H9 (cell line): Measurements from ENCODE around the gene TMEM129. TPM values are rescaled to one million over a fixed set of nuclear protein-coding genes. Genes with fewer than 3 reads are reported as not detected.

Experiments
- DNase-seq: peaks from one replicate; pipeline ENCODE4 v3.0.0-alpha.2; 2017
- H2AFZ ChIP-seq: one replicate; pipeline ENCODE4 v1.6.1; 2013; ENCODE audit warnings: mild to moderate bottlenecking, low read length, control low read depth, moderate library complexity
- H2AK5ac ChIP-seq: 2 replicates; pipeline ENCODE4 v1.6.1; 2013; ENCODE audit warnings: low read length, control low read depth, mixed read lengths; ENCODE audit not compliant: insufficient read length
- H2BK120ac ChIP-seq: one replicate; pipeline ENCODE4 v1.6.1; 2013; ENCODE audit warnings: low read depth, mild to moderate bottlenecking, low read length, control low read depth, inconsistent platforms; ENCODE audit not compliant: poor library complexity, severe bottlenecking
- H2BK12ac ChIP-seq: 2 replicates; pipeline ENCODE4 v1.6.1; 2013; ENCODE audit warnings: low read length, control low read depth, mixed read lengths, low read depth; ENCODE audit not compliant: insufficient read length
- H2BK15ac ChIP-seq: 2 replicates; pipeline ENCODE4 v1.6.1; 2013; ENCODE audit warnings: low read depth, low read length, control low read depth
- H2BK20ac ChIP-seq: one replicate; pipeline ENCODE4 v1.6.1; 2013; ENCODE audit warnings: low read depth, mild to moderate bottlenecking, low read length, control low read depth, inconsistent platforms; ENCODE audit not compliant: poor library complexity, severe bottlenecking
- H2BK5ac ChIP-seq: 2 replicates; pipeline ENCODE4 v1.6.1; 2013; ENCODE audit warnings: low read length, control low read depth, mixed read lengths; ENCODE audit not compliant: insufficient read length
- H3K14ac ChIP-seq: 2 replicates; pipeline ENCODE4 v1.6.1; 2013; ENCODE audit warnings: low read length, control low read depth; ENCODE audit not compliant: insufficient read depth
- H3K18ac ChIP-seq: 2 replicates; pipeline ENCODE4 v1.6.1; 2013; ENCODE audit warnings: low read depth, mild to moderate bottlenecking, mixed read lengths, low read length, control low read depth; ENCODE audit not compliant: insufficient read length
- H3K23ac ChIP-seq: 2 replicates; pipeline ENCODE4 v1.6.1; 2013; ENCODE audit warnings: low read length, control low read depth, mixed read lengths, low read depth; ENCODE audit not compliant: insufficient read length
- H3K23me2 ChIP-seq: 2 replicates; pipeline ENCODE4 v1.6.1; 2013; ENCODE audit warnings: low read depth, mild to moderate bottlenecking, mixed read lengths, low read length, control low read depth; ENCODE audit not compliant: insufficient read length, poor library complexity, severe bottlenecking
- H3K27ac ChIP-seq: 2 replicates; pipeline ENCODE4 v1.5.1; 2013; ENCODE audit warnings: low read length, control low read depth, mixed read lengths, low read depth; ENCODE audit not compliant: insufficient read length
- H3K27me3 ChIP-seq: 2 replicates; pipeline ENCODE4 v1.6.1; 2013; ENCODE audit warnings: low read length, control low read depth, inconsistent platforms; ENCODE audit not compliant: insufficient read depth
- H3K4ac ChIP-seq: 2 replicates; pipeline ENCODE4 v1.6.1; 2013; ENCODE audit warnings: low read depth, mild to moderate bottlenecking, control low read depth, inconsistent platforms, low read length, moderate library complexity
- H3K4me1 ChIP-seq: 2 replicates; pipeline ENCODE4 v1.6.1; 2013; ENCODE audit warnings: low read length, control low read depth, inconsistent platforms; ENCODE audit not compliant: insufficient read depth
- H3K4me2 ChIP-seq: 2 replicates; pipeline ENCODE4 v1.6.1; 2013; ENCODE audit warnings: low read length, control low read depth, mixed read lengths; ENCODE audit not compliant: insufficient read length, insufficient read depth
- H3K56ac ChIP-seq: 2 replicates; pipeline ENCODE4 v1.6.1; 2013; ENCODE audit warnings: low read depth, mild to moderate bottlenecking, mixed read lengths, low read length, control low read depth; ENCODE audit not compliant: insufficient read length
- H3K79me1 ChIP-seq: 2 replicates; pipeline ENCODE4 v1.6.1; 2013; ENCODE audit warnings: low read depth, mild to moderate bottlenecking, moderate library complexity, low read length, control low read depth, inconsistent platforms; ENCODE audit not compliant: insufficient read depth, poor library complexity, severe bottlenecking
- H3K79me2 ChIP-seq: 2 replicates; pipeline ENCODE4 v1.6.1; 2013; ENCODE audit warnings: low read length, control low read depth, inconsistent platforms; ENCODE audit not compliant: insufficient read depth
- H3K9ac ChIP-seq: 2 replicates; pipeline ENCODE4 v1.6.1; 2013; ENCODE audit warnings: low read length, control low read depth, mixed read lengths; ENCODE audit not compliant: insufficient read length; ENCODE audit errors: extremely low read depth
- H3K9me3 ChIP-seq: one replicate; pipeline ENCODE4 v1.6.1; 2013; ENCODE audit warnings: low read depth, low read length, inconsistent platforms; ENCODE audit not compliant: control insufficient read depth
- H3T11ph ChIP-seq: one replicate; pipeline ENCODE4 v1.6.1; 2013; ENCODE audit warnings: mild to moderate bottlenecking, low read length, control low read depth, inconsistent platforms
- H4K20me1 ChIP-seq: one replicate; pipeline ENCODE4 v1.6.1; 2013; ENCODE audit not compliant: control insufficient read depth, insufficient read length, insufficient read depth
- H4K5ac ChIP-seq: 2 replicates; pipeline ENCODE4 v1.6.1; 2013; ENCODE audit warnings: low read depth, mild to moderate bottlenecking, mixed read lengths, low read length, control low read depth; ENCODE audit not compliant: insufficient read length
- H4K8ac ChIP-seq: replicated peaks from 2 replicates; pipeline ENCODE4 v1.6.1; 2013; ENCODE audit warnings: low read length, control low read depth, mixed read lengths, low read depth; ENCODE audit not compliant: insufficient read length
- H4K91ac ChIP-seq: 2 replicates; pipeline ENCODE4 v1.6.1; 2013; ENCODE audit warnings: low read depth, mild to moderate bottlenecking, moderate library complexity, mixed read lengths, low read length, control low read depth; ENCODE audit not compliant: insufficient read length
- H3K27ac Mint-ChIP-seq, 3 experiments: 2 replicates in 2 of 3; 3 replicates in 1 of 3; pipeline ENCODE4 v1.8.0; 2020 to 2021; ENCODE audit warnings: mixed read lengths in 3 of 3, mild to moderate bottlenecking in 1 of 3, moderate library complexity in 1 of 3
- H3K27me3 Mint-ChIP-seq: 2 replicates; pipeline ENCODE4 v1.8.0; 2021; ENCODE audit warnings: low read depth, mild to moderate bottlenecking, moderate library complexity, mixed read lengths
- H3K36me3 Mint-ChIP-seq, 3 experiments: 2 replicates in 2 of 3; 3 replicates in 1 of 3; pipeline ENCODE4 v1.8.0; 2020 to 2021; ENCODE audit warnings: low read depth in 3 of 3, mixed read lengths in 3 of 3; ENCODE audit not compliant: insufficient read depth in 1 of 3
- H3K4me1 Mint-ChIP-seq, 2 experiments: 2 replicates each; pipeline ENCODE4 v1.8.0; 2020; ENCODE audit warnings: mixed read lengths in 2 of 2
- H3K4me3 Mint-ChIP-seq, 2 experiments: 2 replicates in 1 of 2; 3 replicates in 1 of 2; pipeline ENCODE4 v1.8.0; 2020 to 2021; ENCODE audit warnings: mild to moderate bottlenecking in 2 of 2, mixed read lengths in 2 of 2, moderate library complexity in 1 of 2
- H3K9me3 Mint-ChIP-seq, 2 experiments: 2 replicates in 1 of 2; 3 replicates in 1 of 2; pipeline ENCODE4 v1.8.0; 2020; ENCODE audit warnings: mild to moderate bottlenecking in 2 of 2, mixed read lengths in 2 of 2, moderate library complexity in 1 of 2
- CTCF ChIP-seq: fragments of 200-600 bp; sonication (generic); conservative IDR thresholded peaks from 3 replicates; pipeline ENCODE4 v1.8.0; 2021; ENCODE audit warnings: antibody characterized with exemption, mild to moderate bottlenecking
- WGBS: extraction: QIAGEN DNeasy Blood & Tissue Kit; methylation state at CpG from one replicate; pipeline ENCODE4 v1.1.7; 2013; ENCODE audit warnings: missing lambda C conversion rate, low lambda C conversion rate, mixed read lengths; ENCODE audit not compliant: insufficient read length; ENCODE audit errors: extremely low coverage; 5-methylcytosine and 5-hydroxymethylcytosine counted together
- total RNA-seq: library from RNA; stranded (reverse); gene quantifications from 2 replicates; pipeline ENCODE4 v1.2.1, GENCODE V29; 2021

The TMEM129 gene
- total RNA-seq, 1 experiment from 2014 or later = 27.3 TPM

GRCh38 chr4:1765409-1766072 is 44.4 kb upstream of the TMEM129 start:
- H3K79me2 ChIP-seq = no peaks in the 10 kb centered on the region
- no peak overlapping the region for H2BK12ac ChIP-seq
- no peak overlapping the region for H2AFZ ChIP-seq
- no peak overlapping the region for H3K9ac ChIP-seq
- no peak for DNase-seq
- no peaks in the 10 kb centered on the region for H3K27me3 ChIP-seq
- no peak overlapping the region for H3T11ph ChIP-seq
- no peaks in the 10 kb centered on the region for H3K79me1 ChIP-seq
- no peak overlapping the region for H3K14ac ChIP-seq
- no peak overlapping the region for H2BK15ac ChIP-seq
- H4K8ac ChIP-seq = no peak overlapping the region
- no peak overlapping the region for H2BK20ac ChIP-seq
- no peak overlapping the region for H2AK5ac ChIP-seq
- H4K5ac ChIP-seq = no peak overlapping the region
- H3K4ac ChIP-seq = no peak overlapping the region
- WGBS = no CpG with 5 or more reads among the region's 10 CpGs
- H4K20me1 ChIP-seq = no peaks in the 10 kb centered on the region
- H2BK5ac ChIP-seq = no peak overlapping the region
- Mint-ChIP-seq H3K9me3 (no peaks in the 10 kb centered on the region), H3K27ac (no peak overlapping the region; a peak in 2 of 7 replicates), H3K27me3 (peaks cover 15% of the 10 kb centered on the region), H3K4me3 (no peak overlapping the region), H3K36me3 (no peaks in the 10 kb centered on the region), H3K4me1 (peaks cover 13 to 25% of the 10 kb centered on the region in 2 experiments)
- no peaks in the 10 kb centered on the region; the same call in 1 of the 2 replicates for H3K4me1 ChIP-seq
- no peak overlapping the region for H3K4me2 ChIP-seq
- no peak overlapping the region for H2BK120ac ChIP-seq
- H3K9me3 ChIP-seq = no peaks in the 10 kb centered on the region
- H4K91ac ChIP-seq = no peak overlapping the region
- H3K56ac ChIP-seq = no peak overlapping the region
- TF ChIP-seq CTCF = no peak
- H3K27ac ChIP-seq = no peak overlapping the region
- H3K23ac ChIP-seq = no peak overlapping the region
- H3K23me2 ChIP-seq = peaks cover 3% of the 10 kb centered on the region
- no peak overlapping the region for H3K18ac ChIP-seq
